OCI-LY7 (cell line): Measurements from ENCODE around the gene TENT5C. TPM values are rescaled to one million over a fixed set of nuclear protein-coding genes. Genes with fewer than 3 reads are reported as not detected.

Experiments
- BruUV-seq: library from RNA; stranded (reverse); fragments of 400-500 nt; replicated peaks from 2 replicates; lab custom pipeline; 2021; lab: Mats Ljungman, UMichigan
- CTCF ChIA-PET: fragments of 300-600 bp; sonication (Branson Sonifier 250); formaldehyde crosslinking; loops from one replicate; lab custom pipeline; 2022; ENCODE audit warnings: antibody characterized with exemption; ENCODE audit not compliant: unreplicated experiment; lab: Charles Lee
- POLR2A ChIA-PET: fragments of 300-600 bp; sonication (Branson Sonifier 250); formaldehyde crosslinking; loops from one replicate; lab custom pipeline; 2022; ENCODE audit warnings: antibody characterized with exemption; lab: Charles Lee
- DNase-seq: peaks from one replicate; pipeline ENCODE4 v3.0.0-alpha.2; 2015; ENCODE audit warnings: low spot score
- H2AFZ ChIP-seq: fragments of 200-600 bp; sonication (generic), shearing (Covaris generic); 2 replicates; pipeline ENCODE4 v1.6.1; 2014; ENCODE audit warnings: mild to moderate bottlenecking, antibody characterized with exemption, low read length, moderate library complexity
- H3K27ac ChIP-seq: fragments of 200-600 bp; sonication (generic); 2 replicates; pipeline ENCODE4 v1.5.1; 2014; ENCODE audit warnings: mixed run types, low read depth, mild to moderate bottlenecking, moderate library complexity, low read length, inconsistent platforms; ENCODE audit not compliant: poor library complexity, severe bottlenecking
- H3K36me3 ChIP-seq: fragments of 200-600 bp; sonication (generic); 2 replicates; pipeline ENCODE4 v1.6.1; 2014; ENCODE audit warnings: mild to moderate bottlenecking, antibody characterized with exemption, low read length, moderate library complexity, mixed read lengths; ENCODE audit not compliant: insufficient read depth
- H3K4me1 ChIP-seq: fragments of 200-600 bp; sonication (generic); 2 replicates; pipeline ENCODE4 v1.5.1; 2014; ENCODE audit warnings: mild to moderate bottlenecking, low read length; ENCODE audit not compliant: insufficient read depth, poor library complexity, severe bottlenecking
- H3K4me2 ChIP-seq: fragments of 200-600 bp; sonication (generic); 2 replicates; pipeline ENCODE4 v1.6.1; 2014; ENCODE audit warnings: mild to moderate bottlenecking, low read length
- H3K4me3 ChIP-seq: fragments of 200-600 bp; sonication (generic); 2 replicates; pipeline ENCODE4 v1.5.1; 2014; ENCODE audit warnings: mild to moderate bottlenecking, low read depth, low read length; ENCODE audit not compliant: poor library complexity, severe bottlenecking
- H3K79me2 ChIP-seq: fragments of 200-600 bp; sonication (generic); 2 replicates; pipeline ENCODE4 v1.6.1; 2016; ENCODE audit warnings: low read depth, mild to moderate bottlenecking, low read length, moderate library complexity, mixed read lengths; ENCODE audit not compliant: insufficient read depth
- H3K9me2 ChIP-seq: fragments of 200-600 bp; sonication (generic); 2 replicates; pipeline ENCODE4 v1.6.1; 2016; ENCODE audit warnings: mild to moderate bottlenecking, low read length, mixed read lengths; ENCODE audit not compliant: insufficient read depth
- H3K9me3 ChIP-seq: fragments of 200-600 bp; sonication (generic); 2 replicates; pipeline ENCODE4 v1.6.1; 2014; ENCODE audit warnings: mild to moderate bottlenecking, mixed run types, low read length, mixed read lengths
- H4K20me1 ChIP-seq: fragments of 200-600 bp; sonication (generic); 2 replicates; pipeline ENCODE4 v1.6.1; 2014; ENCODE audit warnings: mild to moderate bottlenecking, antibody characterized with exemption, low read length, moderate library complexity, mixed read lengths; ENCODE audit not compliant: insufficient read depth
- EZH2phosphoT487 ChIP-seq: fragments of 200-600 bp; sonication (generic); IDR thresholded peaks from 2 replicates; pipeline ENCODE4 v1.6.1; 2018; ENCODE audit warnings: low read depth, borderline replicate concordance, mild to moderate bottlenecking, mixed run types, antibody characterized with exemption, low read length, moderate library complexity, mixed read lengths
- intact Hi-C: fragments of 100-400 bp; cut with micrococcal nuclease; formaldehyde crosslinking; loops from one replicate; pipeline ENCODE4 v1.10.0; 2022; ENCODE audit not compliant: unreplicated experiment
- total RNA-seq, 2 experiments: library from RNA; depleted of rRNA in 1 of 2; stranded (reverse); fragments of >200 nt in 1 of 2; shearing (Covaris generic) in 1 of 2; gene quantifications; 2 replicates each; pipeline ENCODE4 v1.2.3, GENCODE V29; 2014 to 2022
- TF ChIP-seq, protein P1 (sequence below): fragments of 200-600 bp; sonication (generic); conservative IDR thresholded peaks from 2 replicates; pipeline ENCODE4 v1.5.1; 2014; ENCODE audit warnings: mild to moderate bottlenecking, antibody characterized with exemption, low read length, moderate library complexity, mixed read lengths

The TENT5C gene
- total RNA-seq, 2 experiments from 2014 or later, result 13.3 to 31.1 TPM

- Histone ChIP-seq H4K20me1 (no peaks in the 10 kb centered on the region), H3K9me3 (no peaks in the 10 kb centered on the region), H3K4me3 (no peak overlapping the region), H3K36me3 (no peaks in the 10 kb centered on the region), H3K4me1 (peaks cover 61% of the 10 kb centered on the region), H3K79me2 (no peaks in the 10 kb centered on the region), H3K9me2 (no peaks in the 10 kb centered on the region), H3K27ac (no peak overlapping the region), H3K4me2 (no peak overlapping the region), H2AFZ (no peak overlapping the region)
- intact Hi-C loops, result no loop called here
- BruUV-seq, result no TSS peak
- DNase-seq, result no peak
- CTCF ChIA-PET, result interaction anchor here (0.5 kb wide), 1 partner anchor 44 kb away, joined by 3 read pairs; no protein-coding TSS in a partner anchor
- POLR2A ChIA-PET, result interaction anchor here (0.9 to 29.0 kb wide), 3 partner anchors 11 to 16 kb away, joined by 3 to 760 read pairs (median 4); no protein-coding TSS in a partner anchor
- TF ChIP-seq EZH2phosphoT487, result no peak
- TF ChIP-seq, protein P1, sequence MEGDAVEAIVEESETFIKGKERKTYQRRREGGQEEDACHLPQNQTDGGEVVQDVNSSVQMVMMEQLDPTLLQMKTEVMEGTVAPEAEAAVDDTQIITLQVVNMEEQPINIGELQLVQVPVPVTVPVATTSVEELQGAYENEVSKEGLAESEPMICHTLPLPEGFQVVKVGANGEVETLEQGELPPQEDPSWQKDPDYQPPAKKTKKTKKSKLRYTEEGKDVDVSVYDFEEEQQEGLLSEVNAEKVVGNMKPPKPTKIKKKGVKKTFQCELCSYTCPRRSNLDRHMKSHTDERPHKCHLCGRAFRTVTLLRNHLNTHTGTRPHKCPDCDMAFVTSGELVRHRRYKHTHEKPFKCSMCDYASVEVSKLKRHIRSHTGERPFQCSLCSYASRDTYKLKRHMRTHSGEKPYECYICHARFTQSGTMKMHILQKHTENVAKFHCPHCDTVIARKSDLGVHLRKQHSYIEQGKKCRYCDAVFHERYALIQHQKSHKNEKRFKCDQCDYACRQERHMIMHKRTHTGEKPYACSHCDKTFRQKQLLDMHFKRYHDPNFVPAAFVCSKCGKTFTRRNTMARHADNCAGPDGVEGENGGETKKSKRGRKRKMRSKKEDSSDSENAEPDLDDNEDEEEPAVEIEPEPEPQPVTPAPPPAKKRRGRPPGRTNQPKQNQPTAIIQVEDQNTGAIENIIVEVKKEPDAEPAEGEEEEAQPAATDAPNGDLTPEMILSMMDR, result no peak
These were observed 40.4 kb downstream of the TENT5C start for GRCh38 chr1:117646007-117646811.

- H4K20me1 ChIP-seq, result no peaks in the 10 kb centered on the region
- no peak for TF ChIP-seq EZH2phosphoT487
- TF ChIP-seq, protein P1, result no peak
- H3K4me1 ChIP-seq, result peaks cover 61% of the 10 kb centered on the region
- H3K36me3 ChIP-seq, result no peaks in the 10 kb centered on the region
- no peak overlapping the region for H3K27ac ChIP-seq
- no peak overlapping the region for H3K4me2 ChIP-seq
- BruUV-seq, result no TSS peak
- H3K9me3 ChIP-seq, result no peaks in the 10 kb centered on the region
- CTCF ChIA-PET, result no interaction called here
- H3K4me3 ChIP-seq, result no peak overlapping the region
- H2AFZ ChIP-seq, result no peak overlapping the region
- H3K9me2 ChIP-seq, result no peaks in the 10 kb centered on the region
- intact Hi-C loops, result no loop called here
- POLR2A ChIA-PET, result interaction anchor here (1.0 to 29.0 kb wide), 2 partner anchors 10 to 11 kb away, joined by 3 to 760 read pairs; no protein-coding TSS in a partner anchor
- no peak for DNase-seq
- H3K79me2 ChIP-seq, result no peaks in the 10 kb centered on the region
These were observed 41.1 kb downstream of the TENT5C start for GRCh38 chr1:117646956-117647355.

- Histone ChIP-seq H3K4me2 (no peak overlapping the region), H3K36me3 (no peaks in the 10 kb centered on the region), H4K20me1 (no peaks in the 10 kb centered on the region), H3K4me1 (peaks cover 61% of the 10 kb centered on the region), H3K9me2 (no peaks in the 10 kb centered on the region), H3K9me3 (no peaks in the 10 kb centered on the region), H2AFZ (no peak overlapping the region), H3K79me2 (no peaks in the 10 kb centered on the region), H3K4me3 (no peak overlapping the region), H3K27ac (no peak overlapping the region)
- intact Hi-C loops, result no loop called here
- BruUV-seq, result no TSS peak
- no peak for DNase-seq
- POLR2A ChIA-PET, result interaction anchor here (0.7 to 29.0 kb wide), 4 partner anchors 9 to 86 kb away, joined by 3 to 760 read pairs (median 384); no protein-coding TSS in a partner anchor
- TF ChIP-seq EZH2phosphoT487, result no peak
- TF ChIP-seq, protein P1, result no peak
- CTCF ChIA-PET, result interaction anchor here (1.5 kb wide), 1 partner anchor 15 kb away, joined by 3 read pairs; no protein-coding TSS in a partner anchor
These were observed 42.2 kb downstream of the TENT5C start for GRCh38 chr1:117648015-117648414.
